Measurements from ENCODE around the gene AOX1. TPM values are rescaled to one million over a fixed set of nuclear protein-coding genes. Genes with fewer than 3 reads are reported as not detected.

AOX1 gene
- total and polyA plus RNA-seq, 10 of the 15 experiments (the other 5 are each of a cell fraction or from before 2014, with no cell fraction given): 0.03 to 0.56 (median 0.19) TPM; not detected in 6

GRCh38 chr2:200625282-200625681 is 39.5 kb downstream of the AOX1 start:
- ChIA-PET POLR2A (no interaction called here), CTCF (interaction anchor here (1.4 kb wide), 1 partner anchor 20 kb away, joined by 3 read pairs; no protein-coding TSS in a partner anchor), RAD21 (ENCODE audit: unreplicated experiment) (no interaction called here), SMC1A (ENCODE audit: uncharacterized antibody, unreplicated experiment) (interaction anchor here (1.2 to 2.0 kb wide), 2 partner anchors 8 to 443 kb away, joined by 3 to 6 read pairs; no protein-coding TSS in a partner anchor)
- Histone ChIP-seq H3K9ac (ENCODE audit: control insufficient read depth, insufficient read depth, low read length) (no peak overlapping the region), H3K4me2 (ENCODE audit: control insufficient read depth, insufficient read depth) (no peak overlapping the region), H2AFZ (ENCODE audit: control insufficient read depth, low read depth, low read length) (no peak overlapping the region), H3K79me2 (ENCODE audit: control insufficient read depth, insufficient read depth, low read length) (no peaks in the 10 kb centered on the region), H4K20me1 (ENCODE audit: control insufficient read depth, insufficient read depth) (no peaks in the 10 kb centered on the region), H3K9me3 (replicated peaks; ENCODE audit: control insufficient read depth, insufficient read depth, low read length) (no peaks in the 10 kb centered on the region), H3K36me3 (ENCODE audit: control insufficient read depth in 2 of 2, insufficient read depth in 2 of 2, low read length in 1 of 2) (no peaks in the 10 kb centered on the region), H3K27me3 (replicated peaks in 1 of 2; ENCODE audit: control insufficient read depth in 2 of 2, insufficient read depth in 2 of 2, low read length in 1 of 2) (no peaks in the 10 kb centered on the region; a peak in 1 of 4 replicates), H3K4me3 (no peak overlapping the region), H3K4me1 (ENCODE audit: control insufficient read depth, insufficient read depth, low read length) (no peaks in the 10 kb centered on the region), H3K27ac (ENCODE audit: control insufficient read depth, insufficient read depth) (no peak overlapping the region)
- no TSS peak for BruUV-seq (replicated peaks)
- intact Hi-C loops (cut with micrococcal nuclease; ENCODE audit: unreplicated experiment): no loop called here
- in situ Hi-C loops (cut with MboI): no loop called here
- 65% methylated on average over 2 of the region's 2 CpGs for WGBS (ENCODE audit: insufficient coverage, insufficient replicate concordance, low lambda C conversion rate, missing lambda C conversion rate)
- no peak for DNase-seq (ENCODE audit: low read depth, low spot score)
- no peak for FAIRE-seq
- ATAC-seq: no peak
- TF ChIP-seq FOXK2 (IDR thresholded peaks at IDR 0.05) (no peak), PRDM15 (CRISPR knock-in tag; IDR thresholded peaks at IDR 0.05) (no peak), SUZ12 (IDR thresholded peaks at IDR 0.05; ENCODE audit: unreplicated experiment) (no peak), MEF2B (IDR thresholded peaks at IDR 0.05; ENCODE audit: partially characterized antibody, poor library complexity, severe bottlenecking) (no peak), SUPT20H (IDR thresholded peaks at IDR 0.05; ENCODE audit: borderline replicate concordance, control insufficient read depth, low read depth, low read length) (no peak), ATF2 (IDR thresholded peaks at IDR 0.05; ENCODE audit: low read length) (no peak), MLLT1 (IDR thresholded peaks at IDR 0.05) (no peak), SREBF2 (IDR thresholded peaks at IDR 0.05; ENCODE audit: low read length) (no peak), SIX5 (IDR thresholded peaks at IDR 0.05; ENCODE audit: low read depth, low read length, severe bottlenecking) (no peak)

Data from GM12878 (cell line).